GM19043 (cell line): ENCODE results near the gene CYP24A1.
"Not testable (repeated sequence)": the region's sequence is repeated elsewhere in the genome, so short reads cannot be mapped to it uniquely, and the experiment has no call there.

Experiments used
- ATAC-seq: cut with Tn5 transposase; IDR thresholded peaks from one replicate; pipeline ENCODE4 v1.9.1; 2021; ENCODE audit warnings: low read depth; ENCODE audit not compliant: unreplicated experiment

The CYP24A1 gene

GRCh38 chr20:54138427-54138826 is 35.4 kb downstream of the CYP24A1 start:
- no peak for ATAC-seq

DNA sequence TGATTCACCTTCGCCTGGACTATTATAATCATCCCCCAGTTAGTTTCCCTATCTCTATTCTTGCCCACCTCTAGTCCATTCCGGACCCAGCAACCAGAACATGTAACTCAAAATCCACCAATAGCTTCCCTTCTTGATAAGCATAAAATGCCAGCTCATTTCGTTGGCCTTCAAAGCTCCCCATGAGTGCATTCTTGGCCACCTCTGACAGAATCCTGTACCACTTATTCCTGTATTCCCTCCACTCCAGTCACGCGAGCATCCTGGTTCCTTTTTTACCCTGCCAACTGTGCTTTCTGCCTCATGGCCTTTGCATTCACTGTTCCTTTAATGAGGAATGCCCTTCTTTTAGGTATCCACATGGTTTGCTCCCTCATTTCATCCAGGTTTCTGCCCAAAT is 36.7 kb downstream of the CYP24A1 start:
- no peak for ATAC-seq

GRCh38 chr20:54134445-54135220 is 39.2 kb downstream of the CYP24A1 start:
- no peak for ATAC-seq

- no peak for ATAC-seq
These were observed 40.1 kb downstream of the CYP24A1 start for GRCh38 chr20:54133434-54134427.

DNA sequence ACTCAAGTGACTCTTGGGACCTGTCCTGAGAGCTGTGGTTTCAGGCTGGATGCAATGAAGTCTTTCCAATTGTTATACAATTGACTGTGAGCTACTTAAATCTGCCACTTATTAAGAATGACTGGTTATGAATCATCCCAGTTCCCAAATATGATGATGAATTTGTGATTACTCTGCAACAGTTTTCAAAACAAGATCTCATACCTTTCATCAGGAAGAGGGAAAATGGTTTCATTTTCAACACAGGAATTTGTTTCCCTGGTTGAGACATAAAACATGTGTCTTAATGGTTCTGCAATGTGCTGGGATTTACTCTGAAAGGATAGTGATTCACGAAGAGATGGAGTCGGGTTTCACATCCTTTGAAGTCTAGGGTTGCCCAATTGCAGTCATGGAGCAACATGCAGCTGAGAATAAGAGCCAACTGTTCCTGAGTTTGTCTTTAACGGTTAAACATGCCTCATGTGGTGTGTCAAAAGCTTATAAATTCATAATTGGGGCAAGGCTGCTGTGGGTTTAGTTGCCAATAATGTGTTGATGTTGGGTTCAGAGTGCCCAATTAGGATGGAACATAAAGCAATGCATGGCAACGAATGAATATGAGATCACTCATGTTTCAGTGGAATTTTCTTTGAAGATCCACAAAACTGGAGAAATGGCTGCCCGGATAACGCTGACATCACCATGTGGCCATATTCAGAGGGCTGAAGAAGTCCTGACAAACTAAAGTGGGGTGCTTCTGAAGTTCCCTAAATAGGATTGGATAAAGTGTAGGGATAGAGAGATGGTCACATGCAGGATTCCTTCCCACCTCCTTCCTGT is 41.0 kb downstream of the CYP24A1 start:
- no peak for ATAC-seq

DNA sequence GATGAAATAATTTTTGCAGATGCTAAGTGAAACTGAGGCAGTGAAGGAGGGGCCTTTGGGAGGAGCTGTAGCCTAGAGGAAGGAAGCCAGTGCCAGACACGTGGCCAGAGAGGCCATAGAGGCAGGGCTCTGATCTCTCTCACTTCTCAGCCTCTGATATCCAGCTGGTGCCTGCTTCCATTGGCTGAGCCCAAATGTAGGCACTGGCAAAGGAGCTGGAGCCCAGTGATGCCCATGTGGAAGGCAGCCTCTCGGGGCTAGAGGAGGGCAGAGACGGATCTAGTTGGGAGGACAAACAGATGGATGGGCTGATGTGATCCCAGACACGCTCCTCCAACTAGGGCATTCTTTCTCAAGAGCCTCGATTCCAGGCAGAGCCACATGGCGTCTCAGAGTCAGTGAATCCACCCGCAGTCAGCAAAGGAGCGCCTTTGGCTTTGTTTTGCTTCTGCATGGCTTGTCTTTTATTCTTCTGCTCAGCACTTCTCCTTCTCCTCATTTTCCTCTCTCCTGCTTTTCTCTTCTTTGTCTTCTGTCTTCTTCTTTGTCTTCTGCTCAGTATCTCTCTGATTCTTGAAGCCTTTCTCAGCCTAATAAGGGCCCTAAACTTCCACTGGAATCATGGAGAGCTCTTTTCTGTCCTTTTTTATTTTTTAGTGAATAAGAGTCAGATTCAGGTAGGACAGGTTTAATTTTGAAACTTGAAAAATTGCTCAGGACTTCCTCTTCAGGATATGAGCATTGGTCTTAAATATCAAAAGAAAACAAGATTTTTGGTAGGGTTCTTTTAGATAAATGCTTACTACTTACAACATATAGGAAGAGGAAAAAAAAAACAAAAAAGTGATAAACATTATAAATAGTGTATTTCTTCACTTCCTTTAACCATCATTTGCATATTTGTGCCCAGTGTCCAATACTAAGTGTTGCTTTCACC is 41.8 kb downstream of the CYP24A1 start:
- ATAC-seq, result no peak

- ATAC-seq, result not testable (repeated sequence)
These were observed 42.7 kb downstream of the CYP24A1 start for GRCh38 chr20:54131125-54131524.

GRCh38 chr20:54129350-54129749 is 44.4 kb downstream of the CYP24A1 start:
- ATAC-seq, result no peak

- no peak for ATAC-seq
These were observed 45.8 kb downstream of the CYP24A1 start for GRCh38 chr20:54127855-54128574.

DNA sequence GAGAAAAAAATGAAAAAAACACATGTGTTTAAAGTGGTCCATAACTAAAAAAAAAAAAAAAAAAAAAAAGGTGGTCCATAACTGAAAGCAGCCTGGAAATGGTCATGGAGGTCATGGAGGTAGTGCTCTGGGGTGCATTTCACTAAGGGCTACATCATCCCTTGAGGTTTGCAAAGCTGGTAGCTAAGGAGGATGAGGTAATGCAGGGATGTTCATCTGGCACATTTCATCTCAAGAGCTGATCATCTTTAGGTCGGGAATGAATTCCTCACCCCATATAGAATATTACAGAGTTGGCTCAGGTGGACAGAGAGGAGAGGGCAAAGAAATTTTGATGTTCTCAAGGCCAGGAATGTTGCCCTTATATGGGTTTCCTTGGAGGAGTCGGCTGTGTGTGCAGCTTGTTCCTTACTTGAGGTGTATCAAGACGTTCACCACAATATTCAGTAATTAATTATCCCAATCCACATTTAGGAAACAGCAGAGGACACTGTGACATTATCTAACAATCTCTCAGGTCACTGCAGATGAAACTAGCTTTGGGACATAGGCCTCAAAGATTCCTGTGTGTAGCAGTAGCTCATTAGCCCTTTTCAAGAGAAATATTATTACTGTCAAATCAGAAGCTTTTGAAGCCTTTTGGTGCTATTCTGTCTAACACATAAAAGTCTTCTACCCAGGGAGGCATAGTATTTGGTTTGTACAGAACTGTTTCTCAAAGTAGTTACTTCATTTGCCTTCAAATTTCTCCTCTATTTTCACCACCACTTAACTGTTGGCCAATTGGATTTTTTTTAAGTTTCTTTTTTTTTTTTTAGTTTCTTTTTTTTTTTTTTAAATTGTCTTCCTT is 46.8 kb downstream of the CYP24A1 start:
- ATAC-seq, result no peak

DNA sequence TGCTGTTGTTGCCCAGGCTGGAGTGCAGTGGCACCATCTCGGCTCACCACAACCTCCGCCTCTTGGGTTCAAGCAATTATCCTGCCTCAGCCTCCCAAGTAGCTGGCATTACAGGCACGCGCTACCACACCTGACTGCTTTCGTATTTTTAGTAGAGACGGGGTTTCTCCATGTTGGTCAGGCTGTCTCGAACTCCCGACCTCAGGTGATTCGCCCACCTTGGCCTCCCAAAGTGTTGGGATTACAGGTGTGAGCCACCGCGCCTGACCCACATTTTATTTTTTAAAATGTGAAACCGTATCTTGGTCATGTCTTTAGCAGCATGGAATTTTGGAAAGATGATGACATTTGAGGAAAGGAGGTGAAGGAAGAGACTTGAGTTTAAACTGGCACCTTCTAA is 47.5 kb downstream of the CYP24A1 start:
- ATAC-seq, result not testable (repeated sequence)

DNA sequence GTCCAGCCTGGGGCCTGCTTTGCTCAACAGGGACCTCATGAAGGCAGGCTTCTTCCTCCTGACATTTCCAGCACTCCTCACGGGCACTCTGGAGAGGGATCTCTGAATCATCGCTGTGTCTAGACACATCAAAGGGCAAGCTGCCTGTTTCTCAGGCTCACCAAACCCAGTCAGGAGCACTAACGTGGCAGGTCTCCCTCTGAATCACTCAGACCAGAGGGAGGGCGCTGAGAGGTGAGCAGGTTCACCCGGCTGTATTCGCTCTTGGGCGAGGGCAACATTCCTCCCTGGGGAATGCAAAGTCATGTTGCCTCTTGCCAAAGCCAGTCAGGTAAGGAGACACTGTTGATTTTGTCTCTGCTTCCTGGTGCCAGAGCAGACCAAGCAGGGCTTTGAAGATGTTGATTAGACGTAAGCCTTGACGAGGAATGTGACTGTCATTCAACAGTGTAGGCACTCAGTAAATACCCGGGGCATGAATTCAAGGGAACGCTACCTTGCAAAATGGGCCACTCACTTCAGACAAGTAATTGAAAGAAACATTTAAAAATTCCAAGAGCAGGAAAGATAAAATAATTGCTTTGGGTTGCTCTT is 50.1 kb downstream of the CYP24A1 start:
- no peak for ATAC-seq

DNA sequence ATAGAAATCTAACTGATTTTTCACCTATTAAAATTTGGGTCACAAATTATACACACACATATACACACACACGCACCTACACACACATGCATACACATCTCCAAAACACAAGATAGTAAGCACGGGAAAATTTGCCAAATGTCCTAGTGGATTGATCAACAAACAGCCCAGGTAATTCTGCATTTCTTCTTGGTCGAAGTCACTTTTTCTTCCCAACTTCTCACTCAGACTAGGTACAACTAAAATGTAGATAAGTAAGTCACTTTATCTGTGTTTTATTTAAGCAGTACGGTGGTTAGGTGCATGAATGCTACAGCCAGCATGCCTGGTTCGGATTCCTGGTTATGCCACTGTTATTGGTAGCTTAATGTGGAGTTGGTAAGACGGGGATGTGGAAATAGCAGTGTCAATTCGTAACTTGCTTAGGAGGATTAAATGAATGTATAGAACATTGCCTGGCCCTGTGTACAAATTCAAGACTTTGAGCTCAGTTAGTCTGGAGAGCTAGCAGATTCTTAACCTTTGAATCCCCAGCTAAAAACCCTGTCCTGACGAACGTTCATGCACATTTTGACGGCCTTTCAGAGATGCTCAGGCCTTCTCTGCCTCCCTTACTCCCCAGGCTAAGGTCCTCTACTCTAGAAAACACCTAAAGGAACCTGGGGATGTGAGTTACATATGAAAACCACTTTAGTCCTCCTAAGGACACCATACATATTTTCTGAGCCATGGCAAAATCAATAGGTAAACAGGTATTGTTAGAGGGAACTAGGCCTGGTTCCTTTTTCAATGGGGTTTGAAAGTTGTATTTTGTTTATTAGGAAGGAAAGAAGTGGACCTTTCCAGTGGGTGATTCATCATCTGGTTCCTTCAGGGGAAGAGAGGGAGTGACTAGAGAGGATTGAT is 50.9 kb downstream of the CYP24A1 start:
- no peak for ATAC-seq

GRCh38 chr20:54122189-54122588 is 51.6 kb downstream of the CYP24A1 start:
- ATAC-seq, result no peak

DNA sequence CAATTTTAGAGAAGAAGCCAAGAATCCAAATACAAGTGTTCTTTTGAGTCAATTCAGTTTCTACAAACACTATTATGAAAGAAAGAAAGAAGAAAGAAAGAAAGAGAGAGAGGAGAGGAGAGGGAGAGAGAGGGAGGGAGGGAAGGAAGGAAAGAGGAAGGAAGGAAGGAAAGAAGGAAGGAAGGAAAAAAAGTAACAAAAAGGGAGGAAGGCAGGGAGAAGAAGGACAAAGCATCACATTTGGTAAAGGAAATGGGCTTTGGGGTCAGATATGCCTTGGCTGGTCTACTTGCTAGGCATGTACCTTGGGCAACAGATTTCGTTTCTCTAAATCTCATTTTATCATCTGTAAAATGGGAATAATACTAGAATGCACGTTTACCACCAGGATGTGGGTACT is 54.0 kb downstream of the CYP24A1 start:
- ATAC-seq, result no peak

GRCh38 chr20:54118220-54119001 is 55.4 kb downstream of the CYP24A1 start:
- ATAC-seq, result no peak
